Heart right ventricle (tissue), 16 donors: ENCODE data around the gene TMEM63C. TPM values are rescaled to one million over a fixed set of nuclear protein-coding genes. Genes with fewer than 3 reads are reported as not detected.

Source experiments
- ATAC-seq, 8 donors: fragments of 200-7000 bp; cut with Tn5 transposase; one replicate each; pipeline ENCODE4 v1.9.1; 2020; ENCODE audit warnings: mild to moderate bottlenecking in 8 of 8, moderate library complexity in 8 of 8, moderate number of reproducible peaks in 1 of 8
- DNase-seq, 2 donors: peaks; one replicate each; pipeline ENCODE4 v3.0.0-alpha.2; 2020
- H3K27ac ChIP-seq, 10 donors: fragments of 200-600 bp; sonication (generic) in 2 of 10; one replicate each; pipeline versions ENCODE4 v1.5.0 to v1.8.0; 2020 to 2022; ENCODE audit warnings: mild to moderate bottlenecking in 3 of 10
- H3K27me3 ChIP-seq, 7 donors: fragments of 200-600 bp; one replicate each; pipeline ENCODE4 v1.8.0; 2021 to 2022; ENCODE audit warnings: mild to moderate bottlenecking in 2 of 7
- H3K36me3 ChIP-seq, 9 donors: fragments of 200-600 bp; sonication (generic) in 1 of 9; one replicate each; pipeline versions ENCODE4 v1.5.0 to v1.8.0; 2020 to 2022; ENCODE audit warnings: mild to moderate bottlenecking in 2 of 9
- H3K4me1 ChIP-seq, 9 donors: fragments of 200-600 bp; sonication (generic) in 1 of 9; one replicate each; pipeline versions ENCODE4 v1.5.0 to v1.8.0; 2020 to 2022; ENCODE audit warnings: mild to moderate bottlenecking in 4 of 9
- H3K4me3 ChIP-seq, 10 donors: fragments of 200-600 bp; sonication (generic) in 2 of 10; one replicate each; pipeline versions ENCODE4 v1.5.0 to v1.8.0; 2020 to 2022; ENCODE audit warnings: mild to moderate bottlenecking in 7 of 10, moderate library complexity in 2 of 10
- H3K9me3 ChIP-seq, 11 donors: fragments of 200-600 bp in 10 of 11; sonication (generic) in 2 of 11; one replicate each; pipeline versions ENCODE4 v1.5.0 to v1.8.0; 2013 to 2022; ENCODE audit warnings: mild to moderate bottlenecking in 2 of 11, control low read depth in 1 of 11, moderate library complexity in 1 of 11
- WGBS, 2 donors: extraction: QIAGEN DNeasy Blood & Tissue Kit; methylation state at CpG; one replicate each; pipeline ENCODE4 v1.1.7; 2013; ENCODE audit warnings: inconsistent platforms in 1 of 2; 5-methylcytosine and 5-hydroxymethylcytosine counted together
- intact Hi-C, 10 donors: fragments of 100-400 bp; cut with DNase I; formaldehyde crosslinking; loops; one replicate each; pipeline versions ENCODE4 v1.11.1 to v1.14.2; 2022
- long read RNA-seq, 3 donors: library from polyadenylated mRNA; unstranded; transcript quantifications; one replicate each; pipeline ENCODE4 v2.0.0, GENCODE V29; 2020 to 2021
- polyA plus RNA-seq, 2 donors: library from polyadenylated mRNA; stranded (reverse); fragments of 200-250 nt; gene quantifications; one replicate each; pipeline ENCODE4 v1.2.3, GENCODE V29; 2013
- total RNA-seq, 10 donors: library from RNA; stranded (reverse); fragmentation: NEBNext Ultra II Directional in 3 of 10; extraction: Animal tissue kit (Norgen Biotek cat#: 25700) in 3 of 10; gene quantifications; one replicate each; pipeline versions ENCODE4 v1.2.1 to v1.2.4, GENCODE V29; 2021 to 2023
- TF ChIP-seq, protein P1 (sequence below), 9 donors: fragments of 200-600 bp; sonication (generic) in 2 of 9; IDR thresholded peaks; one replicate each; pipeline versions ENCODE4 v1.5.0 to v1.8.0; 2021 to 2022; ENCODE audit warnings: antibody characterized with exemption in 9 of 9, mild to moderate bottlenecking in 5 of 9, moderate library complexity in 1 of 9
- donor health status: Arrhythmogenic right ventricular cardiomyopathy.
- donor health status: ischemic (EF 13 %, LVEDD 7.1; RV severe dilation, severe dysfunction).
- donor health status: healthy with polysubstance abuse.
- donor health status: DM: no; HTN: yes; CAD: no.
- donor health status: DM: no; HTN: no; CAD: no.
- donor health status: ischemic (EF 25% LVEDD 6.9; RV normal size, moderate dysfunction).
- donor health status: ischemic (EF 25% LVEDD 5.7; RV mildly dilated, moderate dysfunction).
- donor health status: healthy.
- donor health status: DM: yes; HTN: yes; CAD: no.
- donor health status: Ischemic cardiomyopathy.
- donor health status: ischemic (EF 35%, LVEDD 5.7; RV mildly dilated, moderate dysfunction).
- donor health status: nonischemic (EF 11% LVEDD 7.7; RV severe dilation, severe dysfunction).
- donor health status: DM: yes; HTN: yes; CAD: no.
- donor health status: PGD.
- donor health status: ischemic (EF 29% LVEDD 5.4; RV normal size, mild dysfunction).
- donor health status: nonischemic (EF 23%, LVEDD 6.1; RV moderate dilation, normal function).

TMEM63C gene, protein sequence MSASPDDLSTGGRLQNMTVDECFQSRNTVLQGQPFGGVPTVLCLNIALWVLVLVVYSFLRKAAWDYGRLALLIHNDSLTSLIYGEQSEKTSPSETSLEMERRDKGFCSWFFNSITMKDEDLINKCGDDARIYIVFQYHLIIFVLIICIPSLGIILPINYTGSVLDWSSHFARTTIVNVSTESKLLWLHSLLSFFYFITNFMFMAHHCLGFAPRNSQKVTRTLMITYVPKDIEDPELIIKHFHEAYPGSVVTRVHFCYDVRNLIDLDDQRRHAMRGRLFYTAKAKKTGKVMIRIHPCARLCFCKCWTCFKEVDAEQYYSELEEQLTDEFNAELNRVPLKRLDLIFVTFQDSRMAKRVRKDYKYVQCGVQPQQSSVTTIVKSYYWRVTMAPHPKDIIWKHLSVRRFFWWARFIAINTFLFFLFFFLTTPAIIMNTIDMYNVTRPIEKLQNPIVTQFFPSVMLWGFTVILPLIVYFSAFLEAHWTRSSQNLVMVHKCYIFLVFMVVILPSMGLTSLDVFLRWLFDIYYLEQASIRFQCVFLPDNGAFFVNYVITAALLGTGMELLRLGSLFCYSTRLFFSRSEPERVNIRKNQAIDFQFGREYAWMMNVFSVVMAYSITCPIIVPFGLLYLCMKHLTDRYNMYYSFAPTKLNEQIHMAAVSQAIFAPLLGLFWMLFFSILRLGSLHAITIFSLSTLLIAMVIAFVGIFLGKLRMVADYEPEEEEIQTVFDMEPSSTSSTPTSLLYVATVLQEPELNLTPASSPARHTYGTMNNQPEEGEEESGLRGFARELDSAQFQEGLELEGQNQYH
- total RNA-seq (1 to 10 TPM in 2 of 10 donors, under 1 TPM in 8; 0.08 to 7.2 (median 0.53) TPM), polyA plus RNA-seq (1 to 10 TPM in 1 of 2 donors, under 1 TPM in 1; under 0.01 to 1.5 TPM)
- long read RNA-seq, donor 1, partial matches to known transcripts: 0 of 1 reads
- long read RNA-seq, donor 1, other reads (novel, unspliced or antisense): 1 of 1 reads
- long read RNA-seq, donor 2: 0 reads
- long read RNA-seq, donor 3, partial matches to known transcripts: 0 of 2 reads
- long read RNA-seq, donor 3, other reads (novel, unspliced or antisense): 2 of 2 reads

DNA sequence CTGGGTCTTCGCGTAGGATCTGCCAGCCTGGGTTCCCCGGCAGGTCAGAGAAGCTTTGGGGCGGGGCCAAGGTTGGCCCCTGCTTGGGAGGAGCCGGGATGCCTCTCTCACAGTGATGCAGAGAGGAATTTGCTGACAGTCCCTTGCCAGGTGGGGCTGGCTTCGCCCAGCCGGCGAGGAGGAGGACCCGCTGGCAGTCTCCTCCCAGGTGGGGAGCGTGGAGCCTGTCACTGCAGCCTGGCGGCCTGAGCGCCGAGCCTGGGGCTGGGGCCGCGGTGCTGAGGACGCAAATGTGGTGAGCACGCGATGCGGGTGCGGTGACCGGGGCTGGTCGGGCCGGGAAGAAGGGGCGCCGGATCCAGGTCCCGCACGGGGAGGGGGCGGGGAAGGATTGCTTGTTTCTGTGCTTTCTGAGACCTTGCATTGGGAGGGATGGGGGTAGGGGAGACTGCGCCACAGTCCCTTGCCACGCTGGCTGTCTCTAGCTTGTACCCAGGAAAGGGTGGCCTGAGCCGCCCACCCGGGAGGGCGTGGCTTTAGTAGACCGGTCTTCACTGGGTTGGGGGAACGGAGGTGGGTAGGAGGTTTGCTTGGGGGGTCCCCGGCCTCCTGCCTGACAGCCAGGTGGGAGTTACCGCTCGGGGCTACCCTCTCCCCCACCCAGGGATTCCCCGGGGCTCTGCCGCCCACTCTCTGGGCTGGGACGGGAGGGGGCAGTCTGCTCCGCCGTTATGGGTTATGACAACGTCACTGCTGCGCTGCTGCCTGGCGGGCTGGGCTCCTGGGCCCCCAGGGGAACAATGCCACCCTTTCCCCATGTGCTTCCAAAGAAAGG is at the start of gene TMEM63C:
Gene TMEM63C, plus strand, starts transcription at position 196 of the 835 bp plus-strand sequence. CDS start 37,016 bp downstream, outside the sequence.
- Histone ChIP-seq H3K27me3 (peaks cover 6 to 58% (median 41%) of the 10 kb centered on the region in 7 donors), H3K36me3 (no peaks in the 10 kb centered on the region), H3K4me3 (peak within 1 kb of the TSS in 8 of 10 donors; percentile 12 to 46 (median 40)), H3K9me3 (no peaks in the 10 kb centered on the region), H3K4me1 (peaks cover 0 to 13% (median 11%) of the 10 kb centered on the region in 9 donors), H3K27ac (no peak within 1 kb of the TSS)
- TF ChIP-seq, protein P1, sequence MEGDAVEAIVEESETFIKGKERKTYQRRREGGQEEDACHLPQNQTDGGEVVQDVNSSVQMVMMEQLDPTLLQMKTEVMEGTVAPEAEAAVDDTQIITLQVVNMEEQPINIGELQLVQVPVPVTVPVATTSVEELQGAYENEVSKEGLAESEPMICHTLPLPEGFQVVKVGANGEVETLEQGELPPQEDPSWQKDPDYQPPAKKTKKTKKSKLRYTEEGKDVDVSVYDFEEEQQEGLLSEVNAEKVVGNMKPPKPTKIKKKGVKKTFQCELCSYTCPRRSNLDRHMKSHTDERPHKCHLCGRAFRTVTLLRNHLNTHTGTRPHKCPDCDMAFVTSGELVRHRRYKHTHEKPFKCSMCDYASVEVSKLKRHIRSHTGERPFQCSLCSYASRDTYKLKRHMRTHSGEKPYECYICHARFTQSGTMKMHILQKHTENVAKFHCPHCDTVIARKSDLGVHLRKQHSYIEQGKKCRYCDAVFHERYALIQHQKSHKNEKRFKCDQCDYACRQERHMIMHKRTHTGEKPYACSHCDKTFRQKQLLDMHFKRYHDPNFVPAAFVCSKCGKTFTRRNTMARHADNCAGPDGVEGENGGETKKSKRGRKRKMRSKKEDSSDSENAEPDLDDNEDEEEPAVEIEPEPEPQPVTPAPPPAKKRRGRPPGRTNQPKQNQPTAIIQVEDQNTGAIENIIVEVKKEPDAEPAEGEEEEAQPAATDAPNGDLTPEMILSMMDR (IDR thresholded peaks at IDR 0.05): no peak
- ATAC-seq: peak in 4 of 8 donors; percentile 29 to 53 (median 36)
- 1 to 2% methylated on average over 42 to 46 of the region's 46 CpGs for WGBS, 2 donors
- intact Hi-C loops: no loop called here
- no peak for DNase-seq

DNA sequence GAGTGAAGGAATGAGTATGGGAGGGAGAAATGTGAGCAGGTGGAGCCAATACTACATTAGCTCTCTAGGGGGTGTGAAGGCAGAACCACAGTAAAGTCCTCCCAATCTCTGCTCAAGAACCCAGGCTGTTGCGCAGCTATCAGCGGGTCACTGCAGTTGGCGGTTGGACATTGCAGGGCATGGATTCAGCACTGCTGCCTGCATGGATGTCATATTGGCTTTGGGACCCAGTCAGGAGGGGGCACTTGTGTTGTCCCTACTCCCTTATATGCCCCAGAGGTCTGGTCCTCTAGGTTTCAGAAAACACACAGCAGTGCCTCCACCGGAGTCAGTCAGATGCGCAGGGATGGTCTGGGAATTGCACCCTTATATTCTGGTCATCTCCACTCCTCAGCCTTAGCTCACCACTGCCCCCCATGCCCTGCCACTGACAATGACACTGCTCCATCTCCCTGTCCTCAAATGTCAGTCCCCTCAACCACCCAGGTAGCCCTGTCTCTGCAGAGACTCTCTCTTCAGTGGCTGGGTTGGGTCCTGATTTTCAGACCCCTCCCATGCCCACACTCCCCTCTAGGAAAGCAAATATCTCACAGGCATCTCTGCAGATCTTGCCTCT is 49.6 kb upstream of the TMEM63C start:
- WGBS, 2 donors: 88 to 93% methylated on average over 5 of the region's 5 CpGs

DNA sequence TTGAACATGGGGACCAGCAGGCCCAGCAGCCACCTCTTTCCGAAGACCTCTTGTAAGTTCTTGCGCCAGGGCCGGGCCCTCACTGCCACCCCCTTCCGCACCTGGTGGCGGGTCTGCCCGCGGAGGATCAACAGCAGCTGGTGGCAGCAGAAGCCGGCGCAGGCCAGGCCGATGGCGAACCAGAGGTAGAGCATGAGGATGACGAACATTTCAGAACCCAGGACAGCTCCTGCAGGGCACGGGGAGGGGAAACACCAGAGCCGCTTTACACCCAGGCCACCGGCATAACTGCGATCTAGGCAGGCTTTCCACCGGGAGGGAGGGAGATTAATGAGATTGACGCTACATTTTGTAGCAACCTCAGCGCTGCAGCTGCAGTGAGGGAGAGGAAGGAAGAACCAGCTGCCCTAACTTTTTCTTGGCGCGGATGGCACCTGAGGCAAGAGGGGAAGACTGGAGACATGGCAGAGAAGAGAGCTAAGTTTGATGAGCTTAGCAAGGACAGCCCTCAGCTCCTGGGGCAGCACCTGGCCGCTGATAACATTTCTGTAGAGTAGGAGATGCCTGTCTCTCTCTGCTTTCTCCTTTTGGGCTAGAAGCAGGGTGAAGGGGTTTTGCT is 47.8 kb upstream of the TMEM63C start:
- no peak overlapping the region for H3K27ac ChIP-seq
- H3K4me1 ChIP-seq: peaks cover 0 to 5% (median 0%) of the 10 kb centered on the region in 9 donors
- intact Hi-C loops: no loop called here
- H3K27me3 ChIP-seq: peaks cover 6 to 82% (median 60%) of the 10 kb centered on the region in 7 donors
- H3K4me3 ChIP-seq: no peak overlapping the region
- H3K36me3 ChIP-seq: no peaks in the 10 kb centered on the region
- 9 to 13% methylated on average over 22 of the region's 22 CpGs for WGBS, 2 donors
- ATAC-seq (peak; percentile 63 to 86 (median 82)), DNase-seq (peak; percentile 34 to 65)
- no peaks in the 10 kb centered on the region for H3K9me3 ChIP-seq
- TF ChIP-seq, protein P1 (IDR thresholded peaks at IDR 0.05): no peak

More for the DNA sequence above, 49.6 kb upstream of the TMEM63C start:
- no peak for ATAC-seq
- Histone ChIP-seq H3K4me1 (peaks cover 0 to 5% (median 0%) of the 10 kb centered on the region in 9 donors), H3K36me3 (no peaks in the 10 kb centered on the region), H3K9me3 (no peaks in the 10 kb centered on the region), H3K4me3 (no peak overlapping the region), H3K27me3 (peaks cover 0 to 64% (median 41%) of the 10 kb centered on the region in 7 donors), H3K27ac (no peak overlapping the region)
- intact Hi-C loops: no loop called here
- TF ChIP-seq, protein P1 (IDR thresholded peaks at IDR 0.05): no peak
- DNase-seq: no peak
